ENCODE results near the gene CCDC149.

The CCDC149 gene

GRCh38 chr4:24820541-24820940, 92.3 kb downstream of the CCDC149 start:
- Histone ChIP-seq H3K9ac (no peak overlapping the region), H3K9me3 (replicated peaks in 1 of 11) (peaks cover 0 to 25% (median 7%) of the 10 kb centered on the region in 11 experiments; a peak in 6 of 22 replicates), H3K27ac (no peak overlapping the region), H3K4me2 (no peak overlapping the region), H3K4me3 (no peak overlapping the region), H3K27me3 (no peaks in the 10 kb centered on the region), H3K4me1 (no peaks in the 10 kb centered on the region), H4K20me1 (no peaks in the 10 kb centered on the region), H3K36me3 (peaks cover 3 to 37% (median 24%) of the 10 kb centered on the region in 11 experiments; a peak in 18 of 22 replicates)
- TF ChIP-seq Cebpa-rat (IDR thresholded peaks at IDR 0.05), result no peak

- Histone ChIP-seq H4K20me1 (no peaks in the 10 kb centered on the region), H3K27me3 (no peaks in the 10 kb centered on the region), H3K9ac (no peak overlapping the region), H3K36me3 (peaks cover 6 to 41% (median 24%) of the 10 kb centered on the region in 11 experiments; a peak in 18 of 22 replicates), H3K27ac (no peak overlapping the region), H3K9me3 (replicated peaks in 1 of 11) (peaks cover 5 to 38% (median 17%) of the 10 kb centered on the region in 11 experiments; a peak in 10 of 22 replicates), H3K4me3 (no peak overlapping the region), H3K4me1 (no peaks in the 10 kb centered on the region), H3K4me2 (no peak overlapping the region)
- no peak for TF ChIP-seq Cebpa-rat (IDR thresholded peaks at IDR 0.05)
Observed at GRCh38 chr4:24816797-24817196, 96.0 kb downstream of the CCDC149 start.

GRCh38 chr4:24813732-24814131, 99.1 kb downstream of the CCDC149 start:
- Histone ChIP-seq H3K4me1 (no peaks in the 10 kb centered on the region), H3K9ac (no peak overlapping the region), H4K20me1 (no peaks in the 10 kb centered on the region), H3K9me3 (replicated peaks in 1 of 11) (peaks cover 5 to 33% (median 15%) of the 10 kb centered on the region in 11 experiments; a peak in 10 of 22 replicates), H3K4me2 (no peak overlapping the region), H3K27ac (no peak overlapping the region), H3K4me3 (no peak overlapping the region), H3K27me3 (no peaks in the 10 kb centered on the region), H3K36me3 (peaks cover 4 to 31% (median 15%) of the 10 kb centered on the region in 11 experiments; a peak in 18 of 22 replicates)
- no peak for TF ChIP-seq Cebpa-rat (IDR thresholded peaks at IDR 0.05)

GRCh38 chr4:24810871-24811631, 101.8 kb downstream of the CCDC149 start:
- no peaks in the 10 kb centered on the region for H3K27me3 ChIP-seq
- H3K9ac ChIP-seq, result no peak overlapping the region
- H3K9me3 ChIP-seq (replicated peaks in 1 of 11), result peaks cover 5 to 14% (median 9%) of the 10 kb centered on the region in 11 experiments; a peak in 10 of 22 replicates
- H3K4me1 ChIP-seq, result peaks cover 0 to 2% (median 0%) of the 10 kb centered on the region in 10 experiments; a peak in 2 of 20 replicates
- H3K4me2 ChIP-seq, result no peak overlapping the region
- no peak for TF ChIP-seq Cebpa-rat (IDR thresholded peaks at IDR 0.05)
- H3K4me3 ChIP-seq, result no peak overlapping the region
- no peak overlapping the region for H3K27ac ChIP-seq
- no peaks in the 10 kb centered on the region for H4K20me1 ChIP-seq
- peaks cover 0 to 10% (median 4%) of the 10 kb centered on the region in 11 experiments; a peak in 7 of 22 replicates for H3K36me3 ChIP-seq

DNA sequence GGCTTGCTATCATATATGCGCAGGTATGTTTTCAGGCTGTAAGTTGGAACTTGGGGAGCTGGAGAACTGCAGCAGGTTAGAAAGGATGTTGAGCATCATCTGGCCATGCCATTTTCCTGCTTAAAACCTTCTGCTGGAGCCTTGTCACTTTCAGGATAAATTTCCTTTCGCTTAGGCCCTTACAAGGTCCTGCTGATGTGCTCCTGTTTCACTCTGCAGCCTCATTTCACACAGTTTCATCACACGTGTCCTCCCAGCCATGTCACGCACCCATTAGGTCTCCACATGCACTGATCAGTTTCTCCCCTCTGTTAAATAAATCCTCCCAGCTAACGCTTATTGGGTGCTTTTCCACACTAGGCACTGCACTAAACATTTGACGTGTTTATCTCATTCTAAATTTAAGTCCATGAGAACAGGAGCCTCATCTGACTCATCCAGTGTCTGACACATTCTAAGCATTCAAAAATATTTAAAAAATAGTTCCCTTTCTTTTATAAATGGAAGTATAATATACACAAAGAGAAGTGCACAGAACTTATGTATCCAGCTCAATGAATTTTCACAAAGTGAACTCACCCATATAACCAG, 102.9 kb downstream of the CCDC149 start:
- Histone ChIP-seq H3K9me3 (replicated peaks in 1 of 11) (peaks cover 5 to 14% (median 9%) of the 10 kb centered on the region in 11 experiments; a peak in 10 of 22 replicates), H3K36me3 (peaks cover 0 to 10% (median 4%) of the 10 kb centered on the region in 11 experiments; a peak in 7 of 22 replicates), H3K27ac (no peak overlapping the region), H3K4me1 (peaks cover 0 to 6% (median 0%) of the 10 kb centered on the region in 10 experiments; a peak in 2 of 20 replicates), H3K4me2 (no peak overlapping the region), H3K27me3 (no peaks in the 10 kb centered on the region), H4K20me1 (no peaks in the 10 kb centered on the region), H3K4me3 (no peak overlapping the region), H3K9ac (no peak overlapping the region)
- no peak for TF ChIP-seq Cebpa-rat (IDR thresholded peaks at IDR 0.05)

DNA sequence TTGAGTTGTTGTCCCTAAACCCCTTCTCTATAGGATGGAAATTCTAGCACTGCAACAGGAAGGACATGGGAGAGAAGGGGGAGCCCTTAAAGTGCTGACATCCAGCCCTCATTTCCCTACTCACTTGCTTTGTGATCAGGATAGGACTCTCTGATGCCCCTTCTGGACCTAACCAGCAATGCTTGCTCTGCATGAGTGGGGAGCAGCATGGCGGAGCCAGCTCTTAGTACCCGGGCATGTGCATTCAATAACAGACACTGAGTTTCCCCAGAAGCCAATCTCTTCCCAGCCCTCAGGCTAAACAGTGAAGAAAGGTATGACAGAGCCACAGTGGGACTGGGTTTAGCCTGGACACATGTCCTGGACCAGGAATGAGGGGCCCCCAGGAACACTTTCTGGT, 103.5 kb downstream of the CCDC149 start:
- Histone ChIP-seq H3K27me3 (no peaks in the 10 kb centered on the region), H3K36me3 (peaks cover 0 to 10% (median 4%) of the 10 kb centered on the region in 11 experiments; a peak in 7 of 22 replicates), H3K4me3 (no peak overlapping the region), H3K27ac (no peak overlapping the region), H3K9ac (no peak overlapping the region), H3K4me1 (peaks cover 0 to 6% (median 0%) of the 10 kb centered on the region in 10 experiments; a peak in 2 of 20 replicates), H3K9me3 (replicated peaks in 1 of 11) (peaks cover 5 to 14% (median 9%) of the 10 kb centered on the region in 11 experiments; a peak in 10 of 22 replicates), H4K20me1 (no peaks in the 10 kb centered on the region), H3K4me2 (no peak overlapping the region)
- no peak for TF ChIP-seq Cebpa-rat (IDR thresholded peaks at IDR 0.05)

- TF ChIP-seq Cebpa-rat (IDR thresholded peaks at IDR 0.05), result no peak
- Histone ChIP-seq H3K4me2 (no peak overlapping the region), H3K9ac (no peak overlapping the region), H3K4me3 (no peak overlapping the region), H3K27me3 (no peaks in the 10 kb centered on the region), H3K36me3 (peaks cover 0 to 10% (median 4%) of the 10 kb centered on the region in 11 experiments; a peak in 7 of 22 replicates), H3K4me1 (peaks cover 0 to 6% (median 0%) of the 10 kb centered on the region in 10 experiments; a peak in 2 of 20 replicates), H4K20me1 (no peaks in the 10 kb centered on the region), H3K27ac (no peak overlapping the region), H3K9me3 (replicated peaks in 1 of 11) (peaks cover 5 to 14% (median 9%) of the 10 kb centered on the region in 11 experiments; a peak in 10 of 22 replicates)
Observed at GRCh38 chr4:24808955-24809354, 103.9 kb downstream of the CCDC149 start.

DNA sequence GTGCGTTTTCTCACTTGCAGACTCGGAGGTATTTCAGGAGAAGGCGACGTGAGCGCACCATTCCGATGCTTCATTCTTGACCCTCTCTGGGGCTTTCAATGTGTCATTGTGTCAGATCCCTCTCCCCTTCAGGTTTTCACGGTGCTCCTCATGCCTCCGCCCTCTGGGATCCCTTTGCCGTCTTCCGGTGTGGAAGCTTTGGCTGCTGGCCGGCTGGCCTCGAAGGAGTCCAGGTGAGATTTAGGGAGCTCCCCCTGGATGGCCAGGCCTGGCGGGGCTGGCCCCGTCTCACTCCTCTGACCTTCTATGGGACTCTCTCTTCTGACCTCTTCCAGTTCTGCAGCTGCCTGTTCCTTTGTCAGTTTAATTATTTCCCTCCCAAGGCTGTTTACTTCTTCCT, 104.6 kb downstream of the CCDC149 start:
- no peak for TF ChIP-seq Cebpa-rat (IDR thresholded peaks at IDR 0.05)
- Histone ChIP-seq H3K4me2 (no peak overlapping the region), H4K20me1 (no peaks in the 10 kb centered on the region), H3K27me3 (no peaks in the 10 kb centered on the region), H3K9ac (no peak overlapping the region), H3K9me3 (replicated peaks in 1 of 11) (peaks cover 5 to 14% (median 9%) of the 10 kb centered on the region in 11 experiments; a peak in 10 of 22 replicates), H3K4me3 (no peak overlapping the region), H3K27ac (no peak overlapping the region), H3K4me1 (peaks cover 0 to 7% (median under 1%) of the 10 kb centered on the region in 10 experiments; a peak in 8 of 20 replicates), H3K36me3 (peaks cover 0 to 10% (median 4%) of the 10 kb centered on the region in 11 experiments; a peak in 7 of 22 replicates)

GRCh38 chr4:24807611-24808010, 105.2 kb downstream of the CCDC149 start:
- no peak for TF ChIP-seq Cebpa-rat (IDR thresholded peaks at IDR 0.05)
- H3K36me3 ChIP-seq, result peaks cover 0 to 10% (median 4%) of the 10 kb centered on the region in 11 experiments; a peak in 6 of 22 replicates
- H3K9me3 ChIP-seq (replicated peaks in 1 of 11), result peaks cover under 1 to 9% (median 4%) of the 10 kb centered on the region in 11 experiments; a peak in 7 of 22 replicates
- no peaks in the 10 kb centered on the region for H4K20me1 ChIP-seq
- H3K27me3 ChIP-seq, result 0 out of 22 replicates have a peak, but pooled peaks cover 0 to 4% (median 0%) of the 10 kb centered on the region in 11 experiments
- H3K4me2 ChIP-seq, result no peak overlapping the region
- no peak overlapping the region for H3K27ac ChIP-seq
- no peak overlapping the region for H3K9ac ChIP-seq
- peaks cover 0 to 13% (median 7%) of the 10 kb centered on the region in 10 experiments; a peak in 14 of 20 replicates for H3K4me1 ChIP-seq
- H3K4me3 ChIP-seq, result no peak overlapping the region

All from BLaER1 treated with 17β-estradiol and CSF1 and Interleukin-3, amounts not matched to agents 10 nM and 100 nM (cell line).